Activated CD4-positive, alpha-beta T cell treated with anti-CD3 and anti-CD28 coated beads, Interleukin-2, Interleukin-4, amounts not matched to agents 100 ng/mL and 50 ng/mL, durations not matched to agents 16 hours and 8 hours (primary cell): Measurements from ENCODE around the gene SBNO2.

ENCODE experiments used
- DNase-seq: peaks from one replicate; pipeline ENCODE4 v3.0.0-alpha.2; 2020; ENCODE audit warnings: low spot score

SBNO2 gene

DNA sequence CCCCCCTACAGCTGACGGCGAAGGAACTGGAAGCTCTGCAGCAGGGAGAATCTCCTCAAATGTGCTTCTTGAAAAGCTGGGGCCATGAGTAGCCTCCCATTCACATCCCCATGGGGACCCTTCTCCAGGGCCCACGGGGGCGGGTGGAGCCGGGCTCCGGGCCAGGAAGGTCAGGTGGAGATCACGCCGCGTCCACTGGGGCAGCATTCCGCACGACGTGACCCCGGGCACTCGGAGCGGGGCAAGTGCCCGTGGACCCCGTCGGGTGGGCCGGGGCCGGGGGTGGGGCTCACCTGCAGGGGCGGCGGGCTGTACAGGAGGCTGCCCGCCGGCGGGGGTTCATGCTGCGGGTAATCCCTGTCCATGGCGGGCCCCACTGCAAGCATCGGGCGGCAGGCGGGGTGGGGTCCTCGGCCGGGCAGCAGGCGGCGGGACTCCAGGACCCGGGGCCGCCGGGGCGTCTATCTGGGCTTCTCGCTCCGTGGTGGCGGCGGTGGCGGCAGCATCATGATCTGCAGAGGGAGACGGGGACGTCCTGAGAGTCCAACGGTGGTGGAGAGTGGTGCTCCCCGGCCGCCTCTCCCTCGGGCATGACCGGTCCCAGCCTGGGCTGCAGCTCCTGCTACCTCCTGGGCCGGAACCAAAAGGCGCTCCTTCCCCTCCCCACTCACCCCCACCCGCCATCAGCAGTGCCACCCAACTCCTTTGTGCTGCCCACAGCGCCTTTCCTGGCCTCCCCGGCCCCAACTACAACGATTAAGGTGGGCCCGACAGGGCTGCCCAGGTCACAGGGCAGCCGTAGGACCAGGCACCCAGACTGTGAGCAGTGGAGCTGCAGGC lies 20.0 kb downstream of the SBNO2 start:
- no peak for DNase-seq

GRCh38 chr19:1151917-1152587 lies 22.0 kb downstream of the SBNO2 start:
- DNase-seq: no peak

- DNase-seq: no peak
These were observed 22.9 kb downstream of the SBNO2 start for GRCh38 chr19:1151037-1151724.

DNA sequence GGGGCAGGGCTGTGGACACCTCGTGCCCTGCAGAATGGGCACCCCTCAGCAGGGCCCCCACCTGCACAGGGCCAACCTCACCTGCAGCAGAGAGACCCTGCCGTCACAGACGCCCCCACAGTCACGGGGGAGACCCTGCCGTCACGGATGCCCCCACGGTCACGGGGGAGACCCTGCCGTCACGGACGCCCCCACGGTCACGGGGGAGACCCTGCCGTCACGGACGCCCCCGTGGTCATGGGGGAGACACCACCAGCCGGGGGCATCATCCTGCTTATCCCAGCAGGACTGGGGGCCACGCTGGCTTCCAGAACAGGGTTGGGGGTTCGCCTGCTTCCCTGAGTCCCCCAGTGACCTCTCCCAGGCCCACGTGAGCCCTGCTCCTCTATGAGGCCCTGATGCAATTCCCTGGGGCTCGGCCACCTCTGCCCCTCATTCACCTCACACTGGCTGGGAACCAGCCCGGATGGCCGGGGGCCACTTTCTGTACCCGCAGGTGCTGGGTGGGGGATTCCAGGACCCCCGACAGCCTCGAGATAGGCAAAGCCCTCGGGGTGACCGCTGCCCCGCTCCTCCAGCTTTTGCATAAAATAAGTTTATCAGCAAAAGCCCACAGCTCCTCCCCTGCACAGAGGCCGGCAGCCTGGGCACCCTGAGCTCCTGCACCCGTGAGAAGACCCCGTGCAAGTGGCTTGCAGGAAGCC lies 23.6 kb downstream of the SBNO2 start:
- DNase-seq: no peak

DNA sequence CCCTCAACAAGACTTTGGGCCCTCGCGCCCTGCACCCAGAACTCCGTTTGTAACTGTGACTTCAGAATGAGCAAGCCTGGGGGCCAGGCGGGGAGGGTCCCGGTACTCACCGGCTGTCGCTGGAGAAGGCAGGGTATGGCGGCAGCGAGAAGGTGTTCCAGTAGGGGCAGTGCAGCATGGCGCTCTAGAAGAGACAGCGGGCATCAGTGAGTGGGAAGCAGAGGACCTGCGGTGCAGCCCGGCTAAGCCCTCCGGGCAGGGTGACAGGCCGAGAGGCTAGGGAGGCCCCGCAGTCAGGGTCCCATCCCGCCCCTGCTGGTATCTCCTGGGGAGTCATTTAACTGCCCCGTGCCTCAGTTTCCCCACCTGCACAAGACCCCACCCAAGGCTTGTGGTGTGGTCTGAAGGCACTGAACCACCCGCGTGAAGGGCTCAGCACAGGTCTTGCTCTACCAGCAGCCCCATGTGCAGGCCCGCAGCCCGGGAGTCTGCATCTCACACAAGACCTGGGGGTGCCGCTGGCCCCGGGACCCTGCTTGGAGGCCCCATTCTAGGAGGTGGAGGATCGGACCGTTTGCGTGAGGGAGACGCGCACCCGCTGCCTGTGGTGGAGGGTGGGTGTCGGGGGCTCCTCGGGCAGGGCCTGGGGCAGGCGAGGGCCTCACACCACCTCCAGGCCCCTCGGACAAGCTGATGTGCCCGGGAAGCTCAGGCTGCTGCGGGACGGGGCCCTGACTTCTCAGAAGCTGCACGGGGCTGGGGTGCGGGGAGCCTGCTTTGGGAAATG lies 24.6 kb downstream of the SBNO2 start:
- no peak for DNase-seq

DNA sequence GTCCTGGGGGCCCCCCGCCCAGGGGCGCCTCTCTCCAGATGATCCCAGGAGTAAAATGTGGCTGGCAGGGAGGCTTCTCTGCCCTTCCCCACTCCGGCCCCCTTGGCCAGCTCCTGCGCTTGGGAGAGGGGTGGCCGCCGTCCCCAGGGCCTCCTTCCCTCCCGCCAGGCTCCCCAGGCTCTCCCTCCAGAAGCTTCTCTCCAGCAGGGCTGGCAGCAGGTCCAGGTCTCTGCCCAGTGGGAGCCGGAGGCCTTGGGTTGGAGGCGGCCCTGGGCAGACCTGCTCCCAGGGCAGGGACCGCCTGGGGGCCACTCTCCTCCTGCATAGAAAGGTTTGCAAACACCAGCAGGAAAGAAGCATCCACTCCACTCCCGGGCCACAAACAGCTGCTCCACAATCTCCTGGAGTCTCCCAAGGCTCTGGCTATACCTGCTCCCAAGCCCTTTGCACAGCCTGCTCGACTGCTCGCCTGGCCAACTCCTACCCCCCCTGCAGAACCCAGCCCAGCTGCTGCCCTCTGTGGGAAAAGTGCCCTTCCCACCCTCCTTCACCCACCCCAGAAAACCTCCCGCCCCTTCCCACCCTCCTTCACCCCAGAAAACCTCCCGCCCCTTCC lies 26.0 kb downstream of the SBNO2 start:
- DNase-seq: no peak

DNA sequence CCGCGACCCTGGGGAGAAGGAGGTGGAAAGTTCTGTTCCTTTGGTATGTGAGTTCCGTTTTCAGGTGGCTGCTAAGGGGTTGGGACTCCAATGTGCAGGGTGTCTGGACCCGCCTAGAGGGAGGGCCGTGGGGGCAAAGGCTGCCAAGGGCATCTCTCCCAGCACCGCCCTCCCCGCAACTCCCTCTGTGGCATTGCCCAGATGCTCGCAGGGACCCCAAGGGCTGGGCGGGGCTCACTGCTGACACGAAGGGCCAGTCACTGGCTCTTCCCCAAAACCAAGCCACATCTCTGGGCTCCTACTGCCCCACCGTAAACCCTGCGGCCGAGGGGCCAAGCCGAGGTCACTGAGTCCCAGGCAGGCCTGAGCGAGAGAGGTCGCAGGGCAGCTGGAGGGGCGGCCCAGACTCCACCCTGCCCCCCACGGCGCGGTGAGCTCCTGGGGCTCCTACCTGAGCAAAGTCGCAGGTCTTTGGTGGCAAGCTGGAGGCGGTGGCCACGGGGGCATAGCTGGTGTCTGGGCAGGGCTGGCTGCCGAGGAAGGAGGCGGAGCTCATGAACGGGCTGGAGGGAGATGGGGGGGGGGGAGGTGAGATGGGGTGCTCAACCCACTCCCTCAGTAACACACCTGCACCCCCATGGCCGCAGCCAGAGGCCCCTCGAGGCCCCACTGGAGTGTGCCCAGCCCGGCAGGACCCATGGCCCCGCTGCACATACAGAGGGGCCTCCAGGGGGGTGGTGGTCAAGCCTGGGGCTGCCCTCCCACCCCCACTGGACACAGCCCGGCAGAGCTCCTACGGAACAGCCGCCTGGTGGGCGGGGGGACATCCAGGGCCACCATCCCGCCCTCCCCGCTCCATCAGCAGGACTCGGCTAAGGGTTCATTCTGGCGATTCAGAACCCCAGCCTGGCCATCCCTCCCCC lies 26.9 kb downstream of the SBNO2 start:
- no peak for DNase-seq

DNA sequence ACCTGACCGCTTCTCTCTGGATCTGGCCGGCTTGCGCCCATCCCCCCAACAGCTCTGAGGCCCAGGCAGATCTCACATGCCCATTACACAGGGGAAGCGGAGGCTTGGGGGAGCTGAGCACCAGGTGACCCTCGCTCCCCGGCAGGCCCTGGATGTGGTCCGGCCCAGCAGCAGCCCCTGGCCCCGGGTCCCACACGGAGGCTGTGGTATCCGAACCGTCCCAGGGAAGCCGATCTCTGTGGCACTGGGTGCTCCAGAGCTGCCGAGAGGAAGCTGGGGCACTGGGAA lies 27.7 kb downstream of the SBNO2 start:
- DNase-seq: no peak

DNA sequence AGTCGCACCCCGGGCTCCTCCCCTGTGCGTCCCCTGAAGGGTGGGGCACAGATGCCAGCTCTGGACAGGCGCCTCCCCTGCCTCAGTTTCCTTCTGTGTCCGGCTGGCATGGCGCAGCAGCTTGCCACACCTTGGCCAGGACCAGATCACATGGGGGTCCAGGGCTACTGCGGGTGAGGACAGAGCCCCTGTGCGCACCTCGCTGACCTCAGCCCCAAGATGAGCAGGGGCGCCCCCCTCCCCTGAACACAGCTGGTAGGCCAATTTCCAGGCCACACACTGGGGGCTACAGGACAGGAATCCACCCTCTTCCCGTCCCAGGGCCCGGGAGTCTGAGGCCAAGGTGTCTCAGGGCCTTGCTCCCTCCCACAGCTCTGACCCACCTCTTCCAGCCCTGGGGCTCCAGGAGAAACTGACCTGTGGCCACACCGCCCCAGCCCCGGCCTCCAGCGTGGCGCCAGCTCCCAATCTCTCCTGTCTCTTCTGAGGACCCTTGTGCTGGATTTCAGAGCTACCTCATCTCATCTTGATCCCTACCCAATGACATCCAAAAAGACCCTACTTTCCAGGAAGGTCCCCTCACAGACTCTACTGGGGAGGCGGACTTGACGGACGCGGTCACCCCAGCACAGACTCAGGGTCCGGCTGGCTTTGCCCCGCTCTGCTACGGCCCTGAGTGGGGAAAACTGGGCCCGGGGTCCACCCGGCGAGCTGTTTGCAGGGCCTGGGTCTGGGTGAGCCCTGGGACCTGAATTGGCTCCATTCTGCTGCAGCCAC lies 28.2 kb downstream of the SBNO2 start:
- no peak for DNase-seq

DNA sequence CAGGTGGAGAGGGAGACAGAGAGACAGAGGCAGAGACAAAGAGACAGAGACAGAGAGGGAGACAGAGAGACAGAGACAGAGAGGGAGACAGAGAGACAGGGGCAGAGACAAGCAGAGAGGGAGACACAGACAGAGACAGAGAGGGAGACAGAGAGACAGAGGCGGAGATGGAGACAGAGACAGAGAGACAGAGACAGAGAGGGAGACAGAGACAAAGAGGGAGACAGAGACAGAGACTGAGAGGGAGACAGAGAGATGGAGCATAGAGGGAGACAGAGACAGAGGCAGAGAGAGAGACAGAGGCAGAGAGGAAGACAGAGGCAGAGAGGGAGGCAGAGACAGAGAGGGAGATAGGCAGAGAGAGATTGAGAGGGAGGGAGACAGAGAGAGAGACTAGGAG lies 29.3 kb downstream of the SBNO2 start:
- no peak for DNase-seq

DNA sequence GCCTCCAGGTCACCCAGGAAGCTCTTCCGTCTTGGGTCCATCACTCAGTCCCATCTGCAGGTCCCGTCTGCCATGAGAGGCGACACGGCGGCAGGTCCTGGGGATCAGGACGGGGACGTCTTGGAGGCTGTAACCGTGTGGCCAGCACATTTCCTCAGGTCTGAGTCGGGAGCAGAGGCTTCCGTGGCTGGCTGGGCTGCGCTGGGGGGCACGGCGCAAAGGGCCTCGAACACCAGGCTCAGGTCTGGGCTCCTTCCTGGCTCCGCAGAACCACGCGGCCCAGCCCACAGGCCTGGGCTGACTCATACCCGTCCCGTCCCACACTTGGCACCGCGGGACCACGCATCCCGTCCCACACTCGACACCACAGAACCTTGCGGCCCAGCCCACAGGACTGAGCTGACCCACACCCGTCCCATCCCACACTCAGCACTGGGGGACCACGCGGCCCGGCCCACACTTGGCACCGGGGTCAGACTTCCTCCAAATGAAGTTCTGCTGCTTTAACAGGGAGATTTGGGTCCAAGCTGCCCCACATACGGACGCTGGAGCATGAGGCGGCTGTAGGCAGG lies 30.2 kb downstream of the SBNO2 start:
- DNase-seq: no peak

GRCh38 chr19:1141944-1142343 lies 32.1 kb downstream of the SBNO2 start:
- no peak for DNase-seq

GRCh38 chr19:1140272-1141027 lies 33.6 kb downstream of the SBNO2 start:
- DNase-seq: no peak

DNA sequence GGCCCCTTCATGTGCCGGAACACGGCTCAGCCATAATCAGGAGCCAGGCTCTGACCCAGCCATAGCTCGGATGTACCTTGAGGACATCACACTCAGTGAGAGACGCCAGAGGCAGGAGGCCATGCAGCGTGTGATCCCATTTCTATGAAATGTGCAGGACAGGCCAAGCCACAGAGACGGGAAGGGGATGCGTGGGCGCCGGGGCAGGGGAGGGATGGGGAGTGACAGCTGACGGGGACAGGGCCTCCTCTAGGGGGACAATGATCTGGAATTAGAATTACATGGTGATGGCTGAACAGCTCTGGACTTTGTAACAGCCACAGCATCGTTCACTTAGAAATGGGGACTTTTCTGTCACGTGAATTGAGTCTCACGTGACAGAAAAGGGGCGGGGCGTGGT lies 34.9 kb downstream of the SBNO2 start:
- no peak for DNase-seq

DNA sequence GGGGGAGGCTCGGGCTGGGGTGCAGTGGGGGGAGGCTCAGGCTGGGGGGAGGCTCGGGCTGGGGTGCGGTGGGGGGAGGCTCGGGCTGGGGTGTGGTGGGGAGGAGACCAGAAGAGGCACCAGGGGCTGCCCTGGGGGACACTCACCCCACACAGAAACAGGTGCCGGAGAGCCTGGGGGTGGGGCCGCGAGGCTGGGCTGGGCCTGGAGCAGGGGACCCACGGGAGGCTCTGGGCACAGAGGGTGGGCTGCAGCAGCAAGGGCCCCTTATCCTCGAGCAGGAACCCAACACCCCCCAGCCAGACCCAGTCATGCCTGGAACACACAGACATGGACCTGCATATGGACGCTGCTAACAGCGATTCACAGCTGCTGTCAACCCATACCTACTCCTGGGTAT lies 35.9 kb downstream of the SBNO2 start:
- no peak for DNase-seq

DNA sequence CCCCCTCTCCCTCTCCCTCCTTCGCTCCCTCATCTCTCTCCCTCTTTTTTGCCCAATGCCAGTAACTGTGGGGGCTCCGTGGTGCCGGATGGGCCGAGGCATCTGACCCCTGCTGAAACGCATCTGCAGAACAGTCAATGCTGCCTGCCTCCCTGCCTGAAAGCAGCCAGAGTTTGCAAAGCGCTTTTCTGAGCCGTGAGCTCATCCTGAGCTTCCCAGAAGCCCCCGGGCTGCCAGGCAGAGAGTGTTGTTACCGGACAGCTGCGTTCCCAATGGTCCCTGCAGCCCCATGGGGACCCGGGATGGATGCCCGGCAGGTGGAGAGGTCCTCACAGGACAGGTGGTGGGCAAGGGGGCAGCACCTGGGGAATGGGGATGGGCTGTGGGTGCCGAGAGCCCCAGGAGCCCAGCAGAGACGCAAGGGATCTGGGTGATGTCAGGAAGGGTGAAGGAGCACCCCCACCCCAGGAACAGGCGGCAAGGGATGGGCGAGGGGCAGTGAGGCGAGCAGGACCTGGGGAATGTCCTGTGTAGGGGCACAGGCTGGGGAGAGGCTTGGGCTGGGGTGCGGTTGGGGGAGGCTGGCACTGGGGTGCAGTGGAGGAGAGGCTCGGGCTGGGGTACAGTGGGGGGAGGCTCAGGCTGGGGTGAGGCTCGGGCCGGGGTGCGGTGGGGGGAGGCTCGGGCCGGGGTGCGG lies 37.3 kb downstream of the SBNO2 start:
- no peak for DNase-seq

DNA sequence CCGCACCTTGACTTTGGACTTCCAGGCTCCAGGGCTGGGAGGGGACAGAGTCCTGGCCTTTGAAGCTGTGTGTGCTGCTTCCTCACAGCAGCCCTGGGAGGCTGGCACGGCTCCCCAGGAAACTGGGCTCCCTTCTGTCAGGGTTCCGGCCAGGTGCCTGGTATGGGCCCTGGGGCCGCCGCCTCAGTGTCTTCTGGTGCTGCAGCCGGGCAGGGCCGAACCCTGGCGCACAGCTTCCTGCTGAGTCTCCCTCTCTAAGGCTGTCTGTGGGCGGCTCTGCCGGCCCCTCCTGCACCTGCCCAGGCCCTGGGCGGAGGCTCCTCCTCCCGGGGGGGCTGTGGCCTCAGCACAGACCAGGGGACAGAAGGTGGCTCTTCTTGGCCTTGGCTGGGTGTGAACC lies 37.9 kb downstream of the SBNO2 start:
- DNase-seq: no peak

DNA sequence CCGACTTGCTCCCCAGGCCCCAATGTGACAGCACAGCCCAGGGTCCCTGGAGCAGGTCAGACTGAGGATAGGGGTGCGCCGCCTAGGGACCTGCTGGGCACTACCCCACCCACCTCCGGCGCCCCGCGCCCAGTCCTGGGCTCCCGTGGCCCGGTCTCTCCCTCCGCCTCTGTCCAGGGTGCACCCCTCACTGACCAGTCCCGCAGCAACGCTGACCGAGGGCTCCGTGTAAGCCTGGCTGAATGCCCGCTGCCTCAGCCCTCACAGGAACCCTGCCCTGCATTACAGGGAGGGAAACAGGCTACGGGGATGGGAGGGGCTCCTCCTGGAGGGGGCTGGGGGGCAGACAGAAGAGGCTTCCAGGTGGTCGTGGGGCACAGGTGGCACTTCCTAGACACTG lies 38.6 kb downstream of the SBNO2 start:
- DNase-seq: no peak
